WERI-Rb-1 (cell line): Measurements from ENCODE around the gene DMD.

Experiments used
- DNase-seq: peaks from one replicate; pipeline ENCODE4 v3.0.0-alpha.2; 2020
- H3K27ac ChIP-seq: fragments of 250-450 bp; sonication (Bioruptor Pico); 2 replicates; pipeline ENCODE4 v1.5.1; 2020; ENCODE audit warnings: mild to moderate bottlenecking, moderate library complexity
- H3K27me3 ChIP-seq: fragments of 250-450 bp; sonication (Bioruptor Pico); 2 replicates; pipeline ENCODE4 v1.5.1; 2021; ENCODE audit warnings: mild to moderate bottlenecking, low read depth, moderate library complexity; ENCODE audit not compliant: insufficient read depth, severe bottlenecking
- H3K36me3 ChIP-seq: fragments of 250-450 bp; sonication (Bioruptor Pico); 2 replicates; pipeline ENCODE4 v1.5.1; 2020; ENCODE audit warnings: mild to moderate bottlenecking, moderate library complexity
- H3K4me3 ChIP-seq: 2 replicates; pipeline ENCODE4 v1.5.1; 2011; ENCODE audit warnings: low read depth, mild to moderate bottlenecking, control low read depth, low read length
- H3K9me3 ChIP-seq: fragments of 250-450 bp; sonication (Bioruptor Pico); 2 replicates; pipeline ENCODE4 v1.5.1; 2021; ENCODE audit warnings: mild to moderate bottlenecking, moderate library complexity; ENCODE audit not compliant: severe bottlenecking
- TF ChIP-seq, protein P1 (sequence below): IDR thresholded peaks from 2 replicates; pipeline ENCODE4 v1.5.1; 2011; ENCODE audit warnings: low read depth, mild to moderate bottlenecking, control low read depth, inconsistent platforms, low read length

The DMD gene

DNA sequence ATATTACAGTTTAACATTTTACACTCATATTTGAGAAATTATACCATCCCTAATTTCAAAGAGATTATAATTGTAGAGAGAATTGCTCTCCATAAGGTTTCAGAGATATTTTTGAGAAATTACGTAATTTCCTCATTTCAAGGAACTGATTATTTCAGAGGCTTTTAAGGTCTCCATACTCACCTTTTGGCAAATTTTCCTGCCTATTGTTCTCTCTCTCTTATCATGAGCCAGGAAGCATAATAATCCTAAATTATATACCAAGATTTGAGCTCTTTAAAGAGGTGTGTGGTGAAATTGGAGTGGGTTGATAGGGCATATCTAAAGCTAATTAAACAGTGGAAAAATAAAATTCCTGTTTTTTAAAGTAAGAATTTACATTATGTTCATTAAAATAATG is 1890.6 kb downstream of the DMD start:
- peaks cover 4% of the 10 kb centered on the region for H3K27me3 ChIP-seq
- no peaks in the 10 kb centered on the region for H3K36me3 ChIP-seq
- H3K27ac ChIP-seq = no peak overlapping the region
- TF ChIP-seq, protein P1, sequence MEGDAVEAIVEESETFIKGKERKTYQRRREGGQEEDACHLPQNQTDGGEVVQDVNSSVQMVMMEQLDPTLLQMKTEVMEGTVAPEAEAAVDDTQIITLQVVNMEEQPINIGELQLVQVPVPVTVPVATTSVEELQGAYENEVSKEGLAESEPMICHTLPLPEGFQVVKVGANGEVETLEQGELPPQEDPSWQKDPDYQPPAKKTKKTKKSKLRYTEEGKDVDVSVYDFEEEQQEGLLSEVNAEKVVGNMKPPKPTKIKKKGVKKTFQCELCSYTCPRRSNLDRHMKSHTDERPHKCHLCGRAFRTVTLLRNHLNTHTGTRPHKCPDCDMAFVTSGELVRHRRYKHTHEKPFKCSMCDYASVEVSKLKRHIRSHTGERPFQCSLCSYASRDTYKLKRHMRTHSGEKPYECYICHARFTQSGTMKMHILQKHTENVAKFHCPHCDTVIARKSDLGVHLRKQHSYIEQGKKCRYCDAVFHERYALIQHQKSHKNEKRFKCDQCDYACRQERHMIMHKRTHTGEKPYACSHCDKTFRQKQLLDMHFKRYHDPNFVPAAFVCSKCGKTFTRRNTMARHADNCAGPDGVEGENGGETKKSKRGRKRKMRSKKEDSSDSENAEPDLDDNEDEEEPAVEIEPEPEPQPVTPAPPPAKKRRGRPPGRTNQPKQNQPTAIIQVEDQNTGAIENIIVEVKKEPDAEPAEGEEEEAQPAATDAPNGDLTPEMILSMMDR = no peak
- H3K9me3 ChIP-seq = no peaks in the 10 kb centered on the region
- H3K4me3 ChIP-seq = no peak overlapping the region
- DNase-seq = no peak

DNA sequence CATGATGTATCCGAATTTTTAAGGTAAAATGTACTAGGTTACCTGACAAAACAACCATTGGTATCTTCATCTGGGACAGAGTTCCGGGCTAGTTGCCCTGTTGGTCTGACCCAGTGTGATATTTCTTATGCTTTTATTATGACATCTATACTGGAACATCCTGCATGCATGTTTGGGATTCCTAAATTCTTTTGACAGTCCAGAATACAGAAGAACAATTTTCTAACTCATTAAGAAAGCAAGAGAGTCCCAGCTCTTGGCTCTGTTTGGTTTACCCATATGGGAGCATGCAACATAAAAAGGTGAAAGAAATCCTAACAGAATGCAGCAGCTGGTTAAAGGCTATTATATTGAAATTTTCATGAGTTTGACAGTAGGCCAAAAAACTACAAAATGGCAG is 1891.8 kb downstream of the DMD start:
- TF ChIP-seq, protein P1 = no peak
- H3K27ac ChIP-seq = no peak overlapping the region
- peaks cover 4% of the 10 kb centered on the region for H3K27me3 ChIP-seq
- no peaks in the 10 kb centered on the region for H3K9me3 ChIP-seq
- H3K4me3 ChIP-seq = no peak overlapping the region
- DNase-seq = no peak
- H3K36me3 ChIP-seq = no peaks in the 10 kb centered on the region

DNA sequence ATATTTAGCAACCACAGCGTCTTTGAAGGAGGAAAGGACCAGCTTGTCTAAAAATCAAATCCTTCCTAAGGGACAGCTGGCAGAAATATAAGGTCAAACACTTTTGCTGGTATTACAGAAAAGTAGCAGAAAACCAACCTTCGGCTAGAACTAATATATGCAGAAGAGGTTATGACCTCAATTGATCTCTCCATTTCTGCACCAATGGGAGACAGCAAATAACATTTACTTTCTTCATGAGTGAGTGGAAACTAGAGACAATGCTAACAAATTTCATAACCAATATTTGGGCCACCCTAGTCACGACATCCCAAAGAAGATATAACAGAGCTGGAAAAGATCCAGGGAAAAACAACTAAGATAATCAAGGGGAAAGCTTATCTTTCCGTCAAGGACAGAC is 1892.5 kb downstream of the DMD start:
- no peak for DNase-seq
- Histone ChIP-seq H3K4me3 (no peak overlapping the region), H3K27ac (no peak overlapping the region)

DNA sequence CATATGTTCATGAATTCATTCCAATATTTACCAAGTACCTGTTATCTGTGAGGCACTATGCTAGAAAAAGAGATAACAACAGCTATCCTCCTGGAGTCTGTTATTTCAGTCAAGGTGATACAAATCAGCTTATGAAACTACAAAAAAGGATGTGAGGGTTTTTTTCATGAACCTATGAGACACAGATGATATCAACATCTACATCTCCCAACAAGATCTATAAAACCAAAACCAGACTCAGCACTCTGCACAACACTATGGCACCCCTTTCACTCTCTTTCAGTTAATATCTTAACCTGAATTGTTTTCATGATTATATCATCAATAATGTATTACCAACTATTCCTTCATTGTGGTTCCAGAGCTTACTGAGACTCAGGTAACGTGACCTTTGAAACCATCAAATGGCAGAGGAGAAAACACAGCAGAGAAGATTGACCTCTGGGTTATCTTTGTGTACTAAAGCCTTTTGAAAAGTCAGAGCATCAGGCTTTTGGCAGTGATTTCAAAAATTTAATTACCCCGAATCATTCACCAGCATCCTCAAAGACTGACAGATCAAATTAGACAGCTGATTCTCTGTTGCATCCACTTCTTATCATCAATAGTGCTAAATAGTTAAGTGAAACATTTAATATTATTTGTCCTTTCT is 1894.9 kb downstream of the DMD start:
- no peak for DNase-seq
- no peaks in the 10 kb centered on the region for H3K9me3 ChIP-seq
- peaks cover 4% of the 10 kb centered on the region for H3K27me3 ChIP-seq
- no peak overlapping the region for H3K4me3 ChIP-seq
- no peak overlapping the region for H3K27ac ChIP-seq
- TF ChIP-seq, protein P1 = no peak
- no peaks in the 10 kb centered on the region for H3K36me3 ChIP-seq

More for the DNA sequence above, 1892.5 kb downstream of the DMD start:
- H3K27me3 ChIP-seq = peaks cover 4% of the 10 kb centered on the region
- no peaks in the 10 kb centered on the region for H3K9me3 ChIP-seq
- no peaks in the 10 kb centered on the region for H3K36me3 ChIP-seq
- TF ChIP-seq, protein P1 = no peak

DNA sequence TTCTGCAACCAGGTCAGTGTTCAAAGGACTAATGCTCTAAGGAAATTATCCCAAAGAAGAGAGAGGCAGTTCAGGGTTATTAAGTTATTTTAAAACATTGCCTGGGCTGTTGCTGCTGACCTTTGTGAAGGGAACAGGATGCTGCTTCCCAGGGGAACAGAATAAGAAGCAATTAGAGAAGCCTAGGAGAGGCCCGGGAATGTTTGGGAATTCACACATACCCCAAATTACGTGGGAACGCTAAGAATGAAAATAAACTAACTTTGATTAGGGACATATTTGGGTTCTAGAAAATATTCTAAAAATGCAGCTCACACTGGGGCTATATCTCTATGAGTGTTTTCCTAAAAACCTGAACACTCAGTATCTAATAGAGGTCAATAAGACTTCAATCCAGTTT is 1896.4 kb downstream of the DMD start:
- H3K27ac ChIP-seq = no peak overlapping the region
- peaks cover 4% of the 10 kb centered on the region for H3K27me3 ChIP-seq
- H3K9me3 ChIP-seq = no peaks in the 10 kb centered on the region
- no peak overlapping the region for H3K4me3 ChIP-seq
- no peaks in the 10 kb centered on the region for H3K36me3 ChIP-seq
- DNase-seq = no peak
- TF ChIP-seq, protein P1 = no peak

DNA sequence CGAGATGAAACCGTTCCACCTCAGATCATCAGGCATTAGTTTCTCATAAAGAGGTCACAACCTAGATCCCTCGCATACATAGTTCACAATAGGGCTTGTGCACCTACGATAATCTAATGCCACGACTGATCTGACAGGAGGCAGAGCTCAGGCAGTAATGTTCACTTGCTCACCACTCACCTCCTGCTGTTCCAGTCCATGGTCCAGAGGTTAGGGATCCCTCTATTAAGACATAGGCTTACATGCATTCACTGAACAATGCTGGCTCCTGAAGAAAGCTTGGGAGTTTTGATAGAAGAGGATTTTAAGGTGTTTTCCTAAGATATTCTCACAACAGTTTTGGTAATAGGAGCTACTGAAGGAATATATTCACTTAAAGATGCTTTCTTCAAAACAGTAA is 1903.4 kb downstream of the DMD start:
- TF ChIP-seq, protein P1 = no peak
- H3K27ac ChIP-seq = no peak overlapping the region
- H3K9me3 ChIP-seq = no peaks in the 10 kb centered on the region
- no peak overlapping the region for H3K4me3 ChIP-seq
- H3K36me3 ChIP-seq = no peaks in the 10 kb centered on the region
- no peaks in the 10 kb centered on the region for H3K27me3 ChIP-seq
- no peak for DNase-seq
